ENCODE measurements around the gene SOX6.

Gene SOX6

GRCh38 chr11:16367252-16367651, 10.9 kb upstream of the SOX6 start:
- TF ChIP-seq CTCF (IDR thresholded peaks at IDR 0.05; ENCODE audit: control extremely low read depth, extremely low read depth, low read depth, missing control alignments) = no peak
- ChIA-PET POLR2A (no interaction called here), CTCF (no interaction called here)
- DNase-seq (ENCODE audit: extremely low spot score) = no peak

GRCh38 chr11:16365581-16366228, 9.4 kb upstream of the SOX6 start:
- no peak for TF ChIP-seq CTCF (IDR thresholded peaks at IDR 0.05; ENCODE audit: control extremely low read depth, extremely low read depth, low read depth, missing control alignments)
- POLR2A ChIA-PET = no interaction called here
- CTCF ChIA-PET = no interaction called here
- DNase-seq (ENCODE audit: extremely low spot score) = no peak

GRCh38 chr11:16364254-16364653, 7.9 kb upstream of the SOX6 start:
- TF ChIP-seq CTCF (IDR thresholded peaks at IDR 0.05; ENCODE audit: control extremely low read depth, extremely low read depth, low read depth, missing control alignments) = no peak
- ChIA-PET POLR2A (no interaction called here), CTCF (interaction anchor here (0.7 to 1.5 kb wide), 2 partner anchors 10 to 69 kb away, joined by 3 to 4 read pairs; no protein-coding TSS in a partner anchor)
- DNase-seq (ENCODE audit: extremely low spot score) = no peak

GRCh38 chr11:16363706-16364105, 7.4 kb upstream of the SOX6 start:
- ChIA-PET POLR2A (no interaction called here), CTCF (interaction anchor here (1.5 kb wide), 2 partner anchors 11 to 70 kb away, joined by 3 to 4 read pairs; no protein-coding TSS in a partner anchor)
- DNase-seq (ENCODE audit: extremely low spot score) = no peak
- no peak for TF ChIP-seq CTCF (IDR thresholded peaks at IDR 0.05; ENCODE audit: control extremely low read depth, extremely low read depth, low read depth, missing control alignments)

- DNase-seq (ENCODE audit: extremely low spot score) = no peak
- CTCF ChIA-PET = no interaction called here
- POLR2A ChIA-PET = no interaction called here
- no peak for TF ChIP-seq CTCF (IDR thresholded peaks at IDR 0.05; ENCODE audit: control extremely low read depth, extremely low read depth, low read depth, missing control alignments)
Observed at GRCh38 chr11:16361108-16361865, 4.9 kb upstream of the SOX6 start.

- CTCF ChIA-PET = no interaction called here
- POLR2A ChIA-PET = no interaction called here
- no peak for DNase-seq (ENCODE audit: extremely low spot score)
- no peak for TF ChIP-seq CTCF (IDR thresholded peaks at IDR 0.05; ENCODE audit: control extremely low read depth, extremely low read depth, low read depth, missing control alignments)
Observed at GRCh38 chr11:16359369-16359768, 3.0 kb upstream of the SOX6 start.

All from GM10248 (cell line).